Measurements from ENCODE around the gene FAM53A.

The FAM53A gene

DNA sequence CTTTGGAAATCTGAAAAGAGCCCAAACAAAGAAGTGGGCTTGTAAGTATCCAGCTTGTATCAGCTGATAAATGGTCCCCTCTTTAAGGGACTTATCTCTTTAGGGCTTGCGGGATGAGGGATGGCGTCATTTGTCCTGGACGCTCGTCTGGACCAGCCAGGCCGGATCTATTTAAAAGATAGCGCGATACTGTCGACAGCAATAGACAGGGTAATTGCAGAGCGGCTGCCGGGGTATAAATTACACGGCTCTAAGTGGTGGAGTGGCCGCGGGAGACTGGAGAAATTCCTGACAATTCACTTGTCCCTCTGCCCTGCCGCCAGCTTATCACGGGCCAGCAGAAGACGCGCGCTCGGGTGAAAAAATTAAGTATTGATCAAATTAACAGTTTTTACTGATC, 90.7 kb downstream of the FAM53A start:
- DNase-seq (ENCODE audit: low read depth) = no peak

- no peak for DNase-seq (ENCODE audit: low read depth)
Observed at GRCh38 chr4:1592709-1593417, 91.2 kb downstream of the FAM53A start.

DNA sequence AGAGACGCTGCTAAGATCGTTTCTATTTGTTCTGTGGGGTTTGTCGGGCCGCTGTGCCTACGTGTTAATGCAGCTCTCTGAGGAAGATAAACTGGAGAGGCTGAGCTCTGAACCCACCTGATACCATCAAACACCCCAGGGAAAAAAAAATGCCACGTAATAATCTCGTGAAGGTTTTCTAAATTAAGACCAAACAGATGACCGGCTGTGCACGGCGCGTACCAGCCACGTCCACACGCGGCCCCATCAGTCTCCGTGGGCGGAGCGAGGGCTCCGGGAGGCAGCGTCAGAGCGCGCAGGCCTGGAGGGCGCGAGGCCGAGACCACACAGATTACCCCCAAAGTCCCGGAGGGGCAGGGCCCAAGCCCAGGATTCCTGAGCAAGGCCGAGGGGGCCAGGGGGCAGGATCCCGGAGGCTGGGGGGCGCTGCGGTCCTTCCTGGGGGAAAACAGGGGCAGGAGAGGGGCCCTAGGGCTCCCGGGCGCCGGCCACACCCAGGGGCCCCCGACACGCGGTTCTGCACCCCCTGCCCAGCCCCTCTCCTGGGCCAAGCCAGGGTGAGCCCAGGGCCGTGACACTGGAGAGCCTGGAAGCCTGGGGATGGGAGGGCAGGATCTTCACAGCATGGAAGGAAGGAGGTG, 91.9 kb downstream of the FAM53A start:
- no peak for DNase-seq (ENCODE audit: low read depth)

- no peak for DNase-seq (ENCODE audit: low read depth)
Observed at GRCh38 chr4:1591107-1591506, 93.0 kb downstream of the FAM53A start.

- DNase-seq (ENCODE audit: low read depth) = no peak
Observed at GRCh38 chr4:1590244-1590643, 93.9 kb downstream of the FAM53A start.
